ENCODE data around the gene BCCIP. TPM values are rescaled to one million over a fixed set of nuclear protein-coding genes. Genes with fewer than 3 reads are reported as not detected.
A peak's percentile ranks its signal among the peaks of the same experiment; 100 is the strongest.

Gene BCCIP
- total RNA-seq: 10 to 100 TPM; 29.9 to 60.6 (median 48.4) TPM
- polyA plus RNA-seq: 10 to 100 TPM; 40.5 to 50.2 TPM
- long read RNA-seq, donor 1, transcript BCCIP-203 (8 exons, 1,433 nt): minor isoform, 61 of 235 reads
- long read RNA-seq, donor 1, transcript BCCIP-201 (7 exons, 1,236 nt): minor isoform, 36 of 235 reads
- long read RNA-seq, donor 1, transcript BCCIP-202 (7 exons, 2,337 nt): major isoform, 96 of 235 reads
- long read RNA-seq, donor 1, partial matches to known transcripts: 23 of 235 reads
- long read RNA-seq, donor 1, other reads (novel, unspliced or antisense): 19 of 235 reads
- long read RNA-seq, donor 2, transcript BCCIP-202 (7 exons, 2,337 nt): minor isoform, 21 of 168 reads
- long read RNA-seq, donor 2, transcript BCCIP-201 (7 exons, 1,236 nt): minor isoform, 12 of 168 reads
- long read RNA-seq, donor 2, transcript BCCIP-203 (8 exons, 1,433 nt): major isoform, 59 of 168 reads
- long read RNA-seq, donor 2, partial matches to known transcripts: 71 of 168 reads
- long read RNA-seq, donor 2, other reads (novel, unspliced or antisense): 5 of 168 reads
- long read RNA-seq, donor 3, transcript BCCIP-202 (7 exons, 2,337 nt): major isoform, 40 of 91 reads
- long read RNA-seq, donor 3, transcript BCCIP-201 (7 exons, 1,236 nt): minor isoform, 23 of 91 reads
- long read RNA-seq, donor 3, transcript BCCIP-203 (8 exons, 1,433 nt): minor isoform, 16 of 91 reads
- long read RNA-seq, donor 3, partial matches to known transcripts: 0 of 91 reads
- long read RNA-seq, donor 3, other reads (novel, unspliced or antisense): 12 of 91 reads

GRCh38 chr10:125822878-125823662, at the start of gene BCCIP, which contains the start of gene UROS:
Gene BCCIP (plus strand): TSS chr10:125823546. CDS start chr10:125823558, 12 bp downstream.
Gene UROS (minus strand): TSS chr10:125823258. CDS start chr10:125816499, 6,759 bp downstream.
- peaks cover 12% of the 10 kb centered on the region for H3K4me1 ChIP-seq (ENCODE audit: insufficient read depth)
- H3K27ac ChIP-seq: peak within 1 kb of the TSS; percentile 61 to 76
- H3K4me3 ChIP-seq: peak within 1 kb of the TSS; percentile 89
- no peaks in the 10 kb centered on the region for H3K36me3 ChIP-seq
- TF ChIP-seq POLR2A (IDR thresholded peaks at IDR 0.05) (peak; percentile 49), EP300 (IDR thresholded peaks at IDR 0.05) (no peak), CTCF (IDR thresholded peaks at IDR 0.05) (peak in 1 of 3 donors; percentile 37)
- intact Hi-C loops (cut with DNase I): no loop called here
- DNase-seq: peak; percentile 90 to 94 (median 92)
- 0 to 1% (median 0%) methylated on average over 49 to 74 of the region's 74 CpGs for WGBS, 3 donors
- no peaks in the 10 kb centered on the region for H3K9me3 ChIP-seq
- no peaks in the 10 kb centered on the region for H3K27me3 ChIP-seq

- WGBS, 3 donors: 60 to 65% (median 61%) methylated on average over 21 to 75 of the region's 75 CpGs
- intact Hi-C loops (cut with DNase I): no loop called here
- Histone ChIP-seq H3K36me3 (no peaks in the 10 kb centered on the region), H3K27me3 (no peaks in the 10 kb centered on the region), H3K27ac (peak overlapping the region in 1 of 2 donors; percentile 41), H3K9me3 (no peaks in the 10 kb centered on the region), H3K4me3 (no peak overlapping the region), H3K4me1 (ENCODE audit: insufficient read depth) (no peaks in the 10 kb centered on the region)
- DNase-seq: peak in 2 of 5 donors; percentile 20 to 58
- no peak for TF ChIP-seq CTCF (IDR thresholded peaks at IDR 0.05)
- TF ChIP-seq EP300 (IDR thresholded peaks at IDR 0.05): no peak
- no peak for TF ChIP-seq POLR2A (IDR thresholded peaks at IDR 0.05)
Observed at GRCh38 chr10:125773687-125774543, 49.4 kb upstream of the BCCIP start.

GRCh38 chr10:125774581-125775191, 48.7 kb upstream of the BCCIP start:
- Histone ChIP-seq H3K36me3 (no peaks in the 10 kb centered on the region), H3K27me3 (no peaks in the 10 kb centered on the region), H3K27ac (no peak overlapping the region), H3K4me3 (no peak overlapping the region), H3K9me3 (no peaks in the 10 kb centered on the region), H3K4me1 (ENCODE audit: insufficient read depth) (no peaks in the 10 kb centered on the region)
- DNase-seq: no peak
- TF ChIP-seq CTCF (IDR thresholded peaks at IDR 0.05): no peak
- TF ChIP-seq POLR2A (IDR thresholded peaks at IDR 0.05): no peak
- no peak for TF ChIP-seq EP300 (IDR thresholded peaks at IDR 0.05)
- WGBS, 3 donors: 87 to 91% (median 88%) methylated on average over 31 to 32 of the region's 32 CpGs
- intact Hi-C loops (cut with DNase I): no loop called here
